SK-N-SH (cell line): ENCODE measurements around the gene TNFRSF14. TPM values are rescaled to one million over a fixed set of nuclear protein-coding genes. Genes with fewer than 3 reads are reported as not detected.

Experiments used
- CTCF ChIA-PET: fragments of 300-600, 350-600 bp; formaldehyde crosslinking; extraction: SDS; loops from one replicate; lab custom pipeline; 2021; lab: Yijun Ruan, JAX
- POLR2A ChIA-PET: fragments of 350-600 bp; sonication (Branson Sonifier 250); formaldehyde crosslinking; extraction: SDS; loops from one replicate; lab custom pipeline; 2020; ENCODE audit warnings: antibody characterized with exemption, inconsistent platforms; lab: Yijun Ruan, JAX
- DNase-seq: peaks from one replicate; pipeline ENCODE4 v3.0.0; 2012
- H2AFZ ChIP-seq: fragments of 200-600 bp; sonication (generic); 2 replicates; pipeline ENCODE4 v1.8.1; 2016; ENCODE audit warnings: antibody characterized with exemption, mild to moderate bottlenecking, low read depth
- H3F3A ChIP-seq: fragments of 200-600 bp; sonication (generic); replicated peaks from 2 replicates; pipeline ENCODE3; 2016; ENCODE audit warnings: antibody characterized with exemption, mild to moderate bottlenecking; ENCODE audit not compliant: insufficient read depth
- H3K27ac ChIP-seq, 2 experiments: fragments of 200-500 bp in 1 of 2; fragments of 200-600 bp in 1 of 2; sonication (Bioruptor generic) in 1 of 2; sonication (generic), shearing (Covaris generic) in 1 of 2; 2 replicates each; pipeline versions ENCODE4 v1.5.1 to v1.6.1; 2014 to 2016; ENCODE audit warnings: low read depth in 2 of 2, inconsistent platforms in 1 of 2, low read length in 1 of 2, mild to moderate bottlenecking in 1 of 2, mixed read lengths in 1 of 2
- H3K27me3 ChIP-seq: fragments of 200-600 bp; sonication (generic), shearing (Covaris generic); 2 replicates; pipeline ENCODE4 v1.6.1; 2016; ENCODE audit warnings: mixed run types; ENCODE audit not compliant: insufficient read depth
- H3K36me3 ChIP-seq, 2 experiments: fragments of 200-500 bp in 1 of 2; fragments of 200-600 bp in 1 of 2; sonication (Bioruptor generic) in 1 of 2; sonication (generic) in 1 of 2; replicated peaks in 1 of 2; 2 replicates each; pipeline versions ENCODE3 to v1.5.1; 2014 to 2016; ENCODE audit warnings: low read length in 1 of 2, mild to moderate bottlenecking in 1 of 2; ENCODE audit not compliant: insufficient read depth in 2 of 2, control insufficient read depth in 1 of 2
- H3K4me1 ChIP-seq, 2 experiments: fragments of 200-500 bp in 1 of 2; fragments of 200-600 bp in 1 of 2; sonication (Bioruptor generic) in 1 of 2; sonication (generic), shearing (Covaris generic) in 1 of 2; 2 replicates each; pipeline versions ENCODE4 v1.5.1 to v1.6.1; 2014 to 2016; ENCODE audit warnings: low read depth in 1 of 2, low read length in 1 of 2, mixed run types in 1 of 2; ENCODE audit not compliant: insufficient read depth in 2 of 2, control insufficient read depth in 1 of 2
- H3K4me2 ChIP-seq: fragments of 200-600 bp; sonication (generic), shearing (Covaris generic); 2 replicates; pipeline ENCODE4 v1.6.1; 2017; ENCODE audit warnings: mixed run types
- H3K4me3 ChIP-seq, 2 experiments: fragments of 200-500 bp in 1 of 2; fragments of 200-600 bp in 1 of 2; sonication (Bioruptor generic) in 1 of 2; sonication (generic), shearing (Covaris generic) in 1 of 2; 2 replicates each; pipeline versions ENCODE4 v1.5.1 to v1.8.1; 2014 to 2016; ENCODE audit warnings: low read depth in 2 of 2, inconsistent platforms in 1 of 2, low read length in 1 of 2, mild to moderate bottlenecking in 1 of 2, mixed read lengths in 1 of 2, moderate library complexity in 1 of 2
- H3K79me2 ChIP-seq: fragments of 200-600 bp; sonication (generic); 2 replicates; pipeline ENCODE4 v1.8.1; 2017; ENCODE audit warnings: mild to moderate bottlenecking; ENCODE audit not compliant: insufficient read depth
- H3K9ac ChIP-seq: fragments of 200-600 bp; sonication (generic); 2 replicates; pipeline ENCODE4 v1.6.1; 2017; ENCODE audit warnings: mixed run types
- H3K9me2 ChIP-seq: fragments of 200-600 bp; sonication (generic); 2 replicates; pipeline ENCODE4 v1.6.1; 2017; ENCODE audit warnings: mixed run types
- H3K9me3 ChIP-seq: fragments of 200-600 bp; sonication (generic); 2 replicates; pipeline ENCODE4 v1.6.1; 2017; ENCODE audit warnings: mixed run types, mild to moderate bottlenecking, moderate library complexity
- H4K20me1 ChIP-seq: fragments of 200-600 bp; sonication (generic); 2 replicates; pipeline ENCODE4 v1.6.1; 2017; ENCODE audit warnings: mild to moderate bottlenecking, mixed run types; ENCODE audit not compliant: insufficient read depth
- CHD2 ChIP-seq: fragments of 150-350 bp; IDR thresholded peaks from 2 replicates; pipeline ENCODE4 v1.6.1; 2018; ENCODE audit warnings: low read length; ENCODE audit not compliant: partially characterized antibody
- ELF1 ChIP-seq: IDR thresholded peaks from 2 replicates; pipeline ENCODE4 v1.4.0; 2012
- EP300 ChIP-seq, 2 experiments: IDR thresholded peaks; 2 replicates each; pipeline versions ENCODE4 v1.4.0 to v1.6.1; 2012; ENCODE audit warnings: borderline replicate concordance in 1 of 2, low read depth in 1 of 2, low read length in 1 of 2
- EZH2phosphoT487 ChIP-seq: fragments of 200-600 bp; sonication (generic); IDR thresholded peaks from 2 replicates; pipeline ENCODE4 v1.6.1; 2017; ENCODE audit warnings: low read depth, mixed run types, mild to moderate bottlenecking, antibody characterized with exemption, moderate library complexity, borderline replicate concordance
- FOXJ3 ChIP-seq: sonication (generic); formaldehyde crosslinking; IDR thresholded peaks from 2 replicates; pipeline ENCODE4 v1.5.1; 2020; ENCODE audit warnings: mild to moderate bottlenecking, missing genetic modification reagents
- GABPA ChIP-seq: IDR thresholded peaks from 2 replicates; pipeline ENCODE4 v1.4.0; 2012; ENCODE audit warnings: low read depth, mild to moderate bottlenecking
- GATA2 ChIP-seq: sonication (generic); formaldehyde crosslinking; IDR thresholded peaks from 2 replicates; pipeline ENCODE4 v1.5.0; 2020; ENCODE audit warnings: mild to moderate bottlenecking, missing genetic modification reagents
- MEF2A ChIP-seq: IDR thresholded peaks from 2 replicates; pipeline ENCODE4 v1.4.0; 2012; ENCODE audit warnings: low read depth, borderline replicate concordance
- MXI1 ChIP-seq: IDR thresholded peaks from 2 replicates; pipeline ENCODE4 v1.6.1; 2012; ENCODE audit warnings: mild to moderate bottlenecking, low read depth, low read length, improper control_type of control experiment
- POLR2AphosphoS5 ChIP-seq: IDR thresholded peaks from 2 replicates; pipeline ENCODE4 v1.6.1; 2012; ENCODE audit warnings: low read depth, low read length
- RAD21 ChIP-seq: IDR thresholded peaks from 2 replicates; pipeline ENCODE4 v1.6.1; 2012; ENCODE audit warnings: mild to moderate bottlenecking, low read length
- REST ChIP-seq: IDR thresholded peaks from 2 replicates; pipeline ENCODE4 v1.6.1; 2012; ENCODE audit warnings: mild to moderate bottlenecking, low read depth, low read length, moderate library complexity
- RXRA ChIP-seq: IDR thresholded peaks from 2 replicates; pipeline ENCODE4 v1.4.0; 2012; ENCODE audit warnings: low read depth, mild to moderate bottlenecking, borderline replicate concordance
- TAF1 ChIP-seq: IDR thresholded peaks from 2 replicates; pipeline ENCODE4 v1.6.1; 2012; ENCODE audit warnings: low read depth, mild to moderate bottlenecking, low read length, moderate library complexity, borderline replicate concordance
- TCF12 ChIP-seq: IDR thresholded peaks from 2 replicates; pipeline ENCODE4 v1.4.0; 2012
- USF1 ChIP-seq: IDR thresholded peaks from 2 replicates; pipeline ENCODE4 v1.4.0; 2012; ENCODE audit warnings: low read depth, borderline replicate concordance
- WGBS: methylation state at CpG from one replicate; pipeline ENCODE4 v1.1.6; 2017; ENCODE audit warnings: low lambda C conversion rate; 5-methylcytosine and 5-hydroxymethylcytosine counted together
- polyA plus RNA-seq, 3 experiments: library from polyadenylated mRNA; depleted of rRNA; stranded (reverse); fragments of >200 nt; gene quantifications; 2 replicates each; pipeline ENCODE4 v1.2.3, GENCODE V29; 2012
- TF ChIP-seq, protein P1 (sequence below): IDR thresholded peaks from 2 replicates; pipeline ENCODE4 v1.4.0; 2012; ENCODE audit warnings: low read depth, borderline replicate concordance
- TF ChIP-seq, protein P2 (sequence below): IDR thresholded peaks from 2 replicates; pipeline ENCODE4 v1.4.0; 2012; ENCODE audit warnings: low read depth

TNFRSF14 gene
- polyA plus RNA-seq, 1 of the 3 experiments (the other 2 are of a cell fraction), result 0.28 TPM

- TF ChIP-seq MXI1, result 0 out of 2 replicates have a peak, but pooled peaks have one; percentile 26
- peak; percentile 25 for TF ChIP-seq RAD21
- no peak for TF ChIP-seq MEF2A
- TF ChIP-seq, all 33 proteins: peak for 2
- Histone ChIP-seq H3K4me2 (peak overlapping the region; percentile 83), H3K9me2 (no peaks in the 10 kb centered on the region), H3K9me3 (no peaks in the 10 kb centered on the region), H3K79me2 (peaks cover 40% of the 10 kb centered on the region), H3F3A (no peaks in the 10 kb centered on the region), H3K9ac (peak overlapping the region; percentile 76), H2AFZ (no peak overlapping the region), H3K36me3 (peaks cover 5 to 18% of the 10 kb centered on the region in 2 experiments), H3K27me3 (peaks cover under 1% of the 10 kb centered on the region; the same call in 1 of the 2 replicates), H3K4me1 (peaks cover 0 to 40% of the 10 kb centered on the region in 2 experiments; a peak in 3 of 4 replicates), H3K4me3 (peak overlapping the region; percentile 70 to 93), H3K27ac (peak overlapping the region; percentile 24 to 64; a peak in 2 of 4 replicates), H4K20me1 (peaks cover 38% of the 10 kb centered on the region)
- CTCF ChIA-PET, result interaction anchor here (1.3 to 5.2 kb wide), 4 partner anchors 22 to 351 kb away, joined by 3 to 25 read pairs (median 8); no protein-coding TSS in a partner anchor
- 1% methylated on average over 9 of the region's 20 CpGs for WGBS
- POLR2A ChIA-PET, result interaction anchor here (0.6 to 3.4 kb wide), 6 partner anchors 18 to 51 kb away, joined by 3 to 19 read pairs (median 6); no protein-coding TSS in a partner anchor
- peak; percentile 62 for DNase-seq
Observed at GRCh38 chr1:2525572-2525919, 30.6 kb upstream of the TNFRSF14 start.

DNA sequence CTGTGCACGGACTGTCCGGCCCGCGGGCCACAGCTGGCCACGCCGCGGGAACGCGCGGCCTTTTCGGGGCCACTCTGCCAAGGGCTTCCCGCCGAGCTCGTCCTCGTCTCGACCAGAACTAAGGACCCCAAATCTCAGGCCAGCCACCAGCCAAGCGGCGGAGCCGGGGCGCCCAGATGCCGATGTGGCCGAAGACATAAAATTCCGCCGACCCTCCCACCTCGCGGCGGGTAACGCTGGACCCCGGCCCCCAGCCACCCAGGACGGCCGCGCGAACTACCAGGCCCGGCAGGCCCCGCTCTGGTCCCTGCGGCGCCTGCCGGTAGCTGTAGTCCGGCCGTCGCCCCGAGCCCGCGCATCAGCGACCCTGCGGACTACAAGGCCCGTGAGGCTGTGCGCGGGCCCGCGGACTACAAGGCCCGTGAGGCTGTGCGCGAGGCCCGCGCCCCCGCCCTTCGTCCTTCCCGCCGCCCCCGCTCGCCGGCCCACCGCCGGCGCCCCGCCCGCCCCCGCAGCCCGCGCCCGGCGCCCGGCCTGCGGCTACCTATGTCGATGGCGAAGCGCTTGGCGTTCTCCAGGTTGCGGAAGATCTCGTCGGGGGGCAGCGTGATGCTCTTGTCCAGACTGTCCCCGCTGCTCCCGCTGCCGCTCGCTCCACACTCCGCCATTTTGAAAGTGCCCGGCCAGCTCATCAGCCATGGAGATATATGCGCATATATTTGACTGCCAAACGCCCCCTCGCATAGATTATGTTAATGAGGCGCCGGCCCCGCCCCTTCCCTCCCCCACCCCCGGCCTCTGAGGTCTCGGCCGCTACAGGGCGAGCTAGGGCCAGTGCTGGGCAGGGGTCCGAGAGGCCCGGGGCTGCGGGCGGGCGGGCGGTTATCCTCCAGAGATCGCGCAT lies 30.0 kb upstream of the TNFRSF14 start, which contains the start of gene PANK4:
TSS of gene PANK4 (minus strand) at position 677 of the 904 bp plus-strand sequence. CDS start at position 668, 9 bp downstream.
- Histone ChIP-seq H4K20me1 (peaks cover 38% of the 10 kb centered on the region), H3K79me2 (peaks cover 40% of the 10 kb centered on the region), H3F3A (no peaks in the 10 kb centered on the region), H3K27me3 (peaks cover 6% of the 10 kb centered on the region; the same call in 1 of the 2 replicates), H3K9me3 (no peaks in the 10 kb centered on the region), H3K36me3 (peaks cover under 1 to 12% of the 10 kb centered on the region in 2 experiments), H2AFZ (no peak within 1 kb of the TSS), H3K9me2 (no peaks in the 10 kb centered on the region), H3K4me2 (peak within 1 kb of the TSS; percentile 83), H3K4me3 (peak within 1 kb of the TSS; percentile 70 to 93), H3K9ac (peak within 1 kb of the TSS; percentile 76), H3K4me1 (peaks cover 0 to 45% of the 10 kb centered on the region in 2 experiments; a peak in 3 of 4 replicates), H3K27ac (peak within 1 kb of the TSS; percentile 24 to 87; a peak in 3 of 4 replicates)
- CTCF ChIA-PET, result interaction anchor here (0.9 to 5.2 kb wide), 6 partner anchors 22 to 351 kb away, joined by 3 to 25 read pairs (median 4); no protein-coding TSS in a partner anchor
- POLR2A ChIA-PET, result interaction anchor here (0.5 to 3.4 kb wide), 10 partner anchors 10 to 135 kb away, joined by 3 to 19 read pairs (median 3); partner anchors contain the start of genes MORN1 and RER1
- 6% methylated on average over 7 of the region's 107 CpGs for WGBS
- peak; percentile 96 for DNase-seq
- TF ChIP-seq, protein P1, sequence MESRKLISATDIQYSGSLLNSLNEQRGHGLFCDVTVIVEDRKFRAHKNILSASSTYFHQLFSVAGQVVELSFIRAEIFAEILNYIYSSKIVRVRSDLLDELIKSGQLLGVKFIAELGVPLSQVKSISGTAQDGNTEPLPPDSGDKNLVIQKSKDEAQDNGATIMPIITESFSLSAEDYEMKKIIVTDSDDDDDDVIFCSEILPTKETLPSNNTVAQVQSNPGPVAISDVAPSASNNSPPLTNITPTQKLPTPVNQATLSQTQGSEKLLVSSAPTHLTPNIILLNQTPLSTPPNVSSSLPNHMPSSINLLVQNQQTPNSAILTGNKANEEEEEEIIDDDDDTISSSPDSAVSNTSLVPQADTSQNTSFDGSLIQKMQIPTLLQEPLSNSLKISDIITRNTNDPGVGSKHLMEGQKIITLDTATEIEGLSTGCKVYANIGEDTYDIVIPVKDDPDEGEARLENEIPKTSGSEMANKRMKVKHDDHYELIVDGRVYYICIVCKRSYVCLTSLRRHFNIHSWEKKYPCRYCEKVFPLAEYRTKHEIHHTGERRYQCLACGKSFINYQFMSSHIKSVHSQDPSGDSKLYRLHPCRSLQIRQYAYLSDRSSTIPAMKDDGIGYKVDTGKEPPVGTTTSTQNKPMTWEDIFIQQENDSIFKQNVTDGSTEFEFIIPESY, result no peak
- TF ChIP-seq CHD2 (peak; percentile 93), MEF2A (no peak), POLR2AphosphoS5 (peak; percentile 71), GATA2 (CRISPR knock-in tag) (no peak), RXRA (no peak), REST (no peak), GABPA (no peak), USF1 (no peak), ELF1 (no peak), TAF1 (peak; percentile 68; the same call in 1 of the 2 replicates), EZH2phosphoT487 (no peak), EP300 (IDR thresholded peaks at IDR 0.05; ENCODE audit: borderline replicate concordance in 1 of 2, low read depth in 1 of 2, low read length in 1 of 2) (no peak), TCF12 (no peak), FOXJ3 (CRISPR knock-in tag) (no peak)
- TF ChIP-seq, protein P2, sequence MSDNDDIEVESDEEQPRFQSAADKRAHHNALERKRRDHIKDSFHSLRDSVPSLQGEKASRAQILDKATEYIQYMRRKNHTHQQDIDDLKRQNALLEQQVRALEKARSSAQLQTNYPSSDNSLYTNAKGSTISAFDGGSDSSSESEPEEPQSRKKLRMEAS, result no peak; the same call in 1 of the 2 replicates
